ENCODE measurements around the gene GULP1. TPM values are rescaled to one million over a fixed set of nuclear protein-coding genes. Genes with fewer than 3 reads are reported as not detected.

GULP1 gene
- total RNA-seq, 4 donors from 2014 or later, result 27.1 to 49.0 (median 36.8) TPM

DNA sequence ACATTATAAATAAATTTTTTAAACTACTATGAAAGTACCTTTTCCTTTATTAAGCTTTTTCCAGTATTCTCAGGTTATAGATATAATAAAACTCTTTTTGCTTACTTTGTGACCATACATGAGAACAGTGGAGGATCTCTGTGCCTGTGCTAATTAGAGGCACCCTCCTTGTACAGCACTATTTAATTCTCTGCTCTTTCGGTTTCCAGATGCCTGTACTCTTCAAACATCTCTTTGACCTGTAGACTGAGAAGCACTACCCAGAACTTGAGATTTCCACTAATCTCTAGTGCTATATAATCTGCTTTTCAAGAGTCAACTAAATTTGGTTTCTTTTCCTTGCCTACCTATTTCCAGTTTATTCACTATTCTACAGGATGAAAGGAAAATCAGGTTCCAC, 131.1 kb downstream of the GULP1 start:
- intact Hi-C loops (cut with DNase I), result no loop called here
- no peak overlapping the region for H3K4me3 ChIP-seq
- H3K36me3 ChIP-seq, result no peaks in the 10 kb centered on the region
- H3K4me1 ChIP-seq, result no peaks in the 10 kb centered on the region
- peaks cover 0 to 3% (median 0%) of the 10 kb centered on the region in 4 donors for H3K9me3 ChIP-seq
- TF ChIP-seq, protein P1, sequence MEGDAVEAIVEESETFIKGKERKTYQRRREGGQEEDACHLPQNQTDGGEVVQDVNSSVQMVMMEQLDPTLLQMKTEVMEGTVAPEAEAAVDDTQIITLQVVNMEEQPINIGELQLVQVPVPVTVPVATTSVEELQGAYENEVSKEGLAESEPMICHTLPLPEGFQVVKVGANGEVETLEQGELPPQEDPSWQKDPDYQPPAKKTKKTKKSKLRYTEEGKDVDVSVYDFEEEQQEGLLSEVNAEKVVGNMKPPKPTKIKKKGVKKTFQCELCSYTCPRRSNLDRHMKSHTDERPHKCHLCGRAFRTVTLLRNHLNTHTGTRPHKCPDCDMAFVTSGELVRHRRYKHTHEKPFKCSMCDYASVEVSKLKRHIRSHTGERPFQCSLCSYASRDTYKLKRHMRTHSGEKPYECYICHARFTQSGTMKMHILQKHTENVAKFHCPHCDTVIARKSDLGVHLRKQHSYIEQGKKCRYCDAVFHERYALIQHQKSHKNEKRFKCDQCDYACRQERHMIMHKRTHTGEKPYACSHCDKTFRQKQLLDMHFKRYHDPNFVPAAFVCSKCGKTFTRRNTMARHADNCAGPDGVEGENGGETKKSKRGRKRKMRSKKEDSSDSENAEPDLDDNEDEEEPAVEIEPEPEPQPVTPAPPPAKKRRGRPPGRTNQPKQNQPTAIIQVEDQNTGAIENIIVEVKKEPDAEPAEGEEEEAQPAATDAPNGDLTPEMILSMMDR (IDR thresholded peaks at IDR 0.05), result no peak
- TF ChIP-seq EP300 (IDR thresholded peaks at IDR 0.05) (no peak), POLR2AphosphoS5 (IDR thresholded peaks at IDR 0.05) (no peak), POLR2A (IDR thresholded peaks at IDR 0.05; ENCODE audit: low read depth) (no peak)
- H3K27ac ChIP-seq (replicated peaks in 1 of 4), result no peak overlapping the region
- no peaks in the 10 kb centered on the region for H3K27me3 ChIP-seq
- DNase-seq (ENCODE audit: extremely low spot score), result no peak
- 78% methylated on average over 1 of the region's 1 CpG for WGBS

DNA sequence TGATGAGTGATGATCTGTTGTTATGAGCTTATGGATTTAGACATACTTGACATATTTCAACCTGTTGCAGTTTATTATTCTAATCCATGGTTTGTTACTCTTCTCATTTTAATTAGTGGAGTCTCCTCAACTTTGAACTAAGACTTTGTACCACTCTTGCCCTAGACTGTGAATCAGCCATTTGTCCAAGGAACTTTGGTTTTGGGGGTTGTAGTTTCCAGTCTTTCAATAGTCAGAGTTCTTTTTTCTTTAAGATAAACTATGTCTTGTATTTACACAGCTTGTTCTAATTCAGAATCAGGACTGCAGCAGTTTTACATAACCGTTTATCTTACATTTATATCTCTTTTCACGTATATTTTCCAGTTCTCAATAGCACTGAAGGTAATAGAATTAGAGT, 133.6 kb downstream of the GULP1 start:
- H3K4me1 ChIP-seq, result no peaks in the 10 kb centered on the region
- H3K4me3 ChIP-seq, result no peak overlapping the region
- TF ChIP-seq POLR2AphosphoS5 (IDR thresholded peaks at IDR 0.05) (no peak), EP300 (IDR thresholded peaks at IDR 0.05) (no peak)
- TF ChIP-seq, protein P1 (IDR thresholded peaks at IDR 0.05), result no peak
- no peak overlapping the region for H3K27ac ChIP-seq (replicated peaks in 1 of 4)
- peaks cover 0 to 3% (median 0%) of the 10 kb centered on the region in 4 donors for H3K9me3 ChIP-seq
- WGBS, result 79% methylated on average over 2 of the region's 2 CpGs
- H3K36me3 ChIP-seq, result no peaks in the 10 kb centered on the region
- intact Hi-C loops (cut with DNase I), result no loop called here
- no peak for DNase-seq (ENCODE audit: extremely low spot score)
- H3K27me3 ChIP-seq, result no peaks in the 10 kb centered on the region

DNA sequence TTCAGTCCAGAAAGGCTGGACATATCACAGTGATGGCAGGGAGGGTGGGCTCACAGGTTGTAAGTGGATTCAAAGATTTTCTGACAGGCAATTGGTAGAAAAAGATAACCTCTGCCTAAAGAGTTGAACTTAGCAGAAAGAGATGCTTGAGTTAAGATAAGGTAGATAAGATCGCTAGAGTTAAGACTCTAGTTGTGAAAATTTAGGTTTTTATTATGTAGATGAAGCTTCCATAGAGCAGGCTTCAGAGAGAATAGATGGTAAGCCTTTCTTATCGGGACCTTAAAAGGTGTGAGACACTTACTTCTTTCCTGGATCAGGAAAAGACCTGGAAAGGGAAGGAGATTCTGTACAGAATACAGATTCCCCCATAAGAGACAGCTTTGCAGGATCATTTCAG, 134.4 kb downstream of the GULP1 start:
- intact Hi-C loops (cut with DNase I), result no loop called here
- H3K27me3 ChIP-seq, result no peaks in the 10 kb centered on the region
- 46% methylated on average over 2 of the region's 2 CpGs for WGBS

DNA sequence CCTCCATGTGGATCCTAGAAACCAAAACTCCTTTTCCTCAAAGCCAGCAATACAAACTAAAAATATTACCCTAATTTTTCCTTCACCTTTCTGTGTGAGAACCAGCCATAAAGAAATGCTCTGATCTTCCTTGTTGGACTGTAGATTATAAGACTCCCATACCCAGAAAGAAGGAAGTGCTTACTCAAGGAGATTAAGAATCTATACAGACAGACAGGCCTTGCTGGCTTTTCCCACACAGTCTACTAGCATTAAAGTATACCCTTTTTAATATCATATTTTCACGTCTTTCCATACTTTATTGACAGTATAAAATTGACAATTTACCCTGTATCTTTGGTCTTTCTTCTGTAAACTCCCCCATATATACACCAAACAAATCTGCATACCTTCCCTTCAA, 139.0 kb downstream of the GULP1 start:
- 84% methylated on average over 1 of the region's 1 CpG for WGBS
- Histone ChIP-seq H3K27me3 (no peaks in the 10 kb centered on the region), H3K27ac (replicated peaks in 1 of 4) (no peak overlapping the region), H3K9me3 (no peaks in the 10 kb centered on the region), H3K4me1 (no peaks in the 10 kb centered on the region), H3K36me3 (no peaks in the 10 kb centered on the region), H3K4me3 (no peak overlapping the region)
- intact Hi-C loops (cut with DNase I), result no loop called here
- DNase-seq (ENCODE audit: extremely low spot score), result no peak
- TF ChIP-seq EP300 (IDR thresholded peaks at IDR 0.05) (no peak), POLR2AphosphoS5 (IDR thresholded peaks at IDR 0.05) (no peak), POLR2A (IDR thresholded peaks at IDR 0.05; ENCODE audit: low read depth) (no peak)
- TF ChIP-seq, protein P1 (IDR thresholded peaks at IDR 0.05), result no peak

More for the DNA sequence above, 134.4 kb downstream of the GULP1 start:
- H3K9me3 ChIP-seq, result no peaks in the 10 kb centered on the region
- TF ChIP-seq EP300 (IDR thresholded peaks at IDR 0.05) (no peak), POLR2A (IDR thresholded peaks at IDR 0.05; ENCODE audit: low read depth) (no peak), POLR2AphosphoS5 (IDR thresholded peaks at IDR 0.05) (no peak)
- TF ChIP-seq, protein P1 (IDR thresholded peaks at IDR 0.05), result no peak
- no peak for DNase-seq (ENCODE audit: extremely low spot score)
- H3K36me3 ChIP-seq, result no peaks in the 10 kb centered on the region
- no peaks in the 10 kb centered on the region for H3K4me1 ChIP-seq
- H3K4me3 ChIP-seq, result no peak overlapping the region
- no peak overlapping the region for H3K27ac ChIP-seq (replicated peaks in 1 of 4)

DNA sequence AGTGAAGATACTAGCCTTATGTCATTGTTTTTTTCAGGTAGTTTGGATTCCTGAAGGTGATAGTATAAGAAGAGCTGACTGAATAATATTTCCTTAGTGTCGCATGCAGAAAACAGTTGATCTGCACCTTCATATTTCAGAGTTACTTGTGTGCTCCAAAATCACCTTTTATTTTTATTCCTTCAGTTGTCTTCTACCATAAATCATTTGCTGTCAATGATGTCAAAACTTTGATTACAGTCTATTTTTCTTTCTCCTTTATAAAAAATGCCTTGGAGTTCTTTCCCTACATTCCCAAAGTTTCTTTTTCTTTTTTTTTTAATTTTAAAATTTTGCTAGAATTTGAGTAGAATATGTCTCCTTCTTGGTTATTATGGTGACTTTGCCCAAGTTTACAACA, 142.3 kb downstream of the GULP1 start:
- WGBS, result 96% methylated on average over 1 of the region's 1 CpG
- no peaks in the 10 kb centered on the region for H3K27me3 ChIP-seq

More for the DNA sequence above, 142.3 kb downstream of the GULP1 start:
- Histone ChIP-seq H3K9me3 (no peaks in the 10 kb centered on the region), H3K4me1 (no peaks in the 10 kb centered on the region), H3K27ac (replicated peaks in 1 of 4) (no peak overlapping the region), H3K36me3 (no peaks in the 10 kb centered on the region), H3K4me3 (no peak overlapping the region)
- no peak for TF ChIP-seq POLR2AphosphoS5 (IDR thresholded peaks at IDR 0.05)
- TF ChIP-seq, protein P1 (IDR thresholded peaks at IDR 0.05), result no peak
- no peak for TF ChIP-seq POLR2A (IDR thresholded peaks at IDR 0.05; ENCODE audit: low read depth)
- no peak for TF ChIP-seq EP300 (IDR thresholded peaks at IDR 0.05)
- intact Hi-C loops (cut with DNase I), result no loop called here
- no peak for DNase-seq (ENCODE audit: extremely low spot score)
